ENCODE measurements around the gene CMSS1. TPM values are rescaled to one million over a fixed set of nuclear protein-coding genes. Genes with fewer than 3 reads are reported as not detected.

The CMSS1 gene
- total and polyA plus RNA-seq, 11 donors = 13.5 to 48.4 (median 34.8) TPM

- H3K9me3 ChIP-seq = no peaks in the 10 kb centered on the region
- ATAC-seq (no peak), DNase-seq (no peak)
- H3K36me3 ChIP-seq = no peaks in the 10 kb centered on the region
- intact Hi-C loops (cut with DNase I) = no loop called here
- H3K27me3 ChIP-seq = no peaks in the 10 kb centered on the region
- TF ChIP-seq, protein P1, sequence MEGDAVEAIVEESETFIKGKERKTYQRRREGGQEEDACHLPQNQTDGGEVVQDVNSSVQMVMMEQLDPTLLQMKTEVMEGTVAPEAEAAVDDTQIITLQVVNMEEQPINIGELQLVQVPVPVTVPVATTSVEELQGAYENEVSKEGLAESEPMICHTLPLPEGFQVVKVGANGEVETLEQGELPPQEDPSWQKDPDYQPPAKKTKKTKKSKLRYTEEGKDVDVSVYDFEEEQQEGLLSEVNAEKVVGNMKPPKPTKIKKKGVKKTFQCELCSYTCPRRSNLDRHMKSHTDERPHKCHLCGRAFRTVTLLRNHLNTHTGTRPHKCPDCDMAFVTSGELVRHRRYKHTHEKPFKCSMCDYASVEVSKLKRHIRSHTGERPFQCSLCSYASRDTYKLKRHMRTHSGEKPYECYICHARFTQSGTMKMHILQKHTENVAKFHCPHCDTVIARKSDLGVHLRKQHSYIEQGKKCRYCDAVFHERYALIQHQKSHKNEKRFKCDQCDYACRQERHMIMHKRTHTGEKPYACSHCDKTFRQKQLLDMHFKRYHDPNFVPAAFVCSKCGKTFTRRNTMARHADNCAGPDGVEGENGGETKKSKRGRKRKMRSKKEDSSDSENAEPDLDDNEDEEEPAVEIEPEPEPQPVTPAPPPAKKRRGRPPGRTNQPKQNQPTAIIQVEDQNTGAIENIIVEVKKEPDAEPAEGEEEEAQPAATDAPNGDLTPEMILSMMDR (IDR thresholded peaks at IDR 0.05) = no peak
- no peak for TF ChIP-seq POLR2A (IDR thresholded peaks at IDR 0.05)
- H3K4me3 ChIP-seq = no peak overlapping the region
- no peak overlapping the region for H3K27ac ChIP-seq
- H3K4me1 ChIP-seq = peaks cover 0 to 43% (median 18%) of the 10 kb centered on the region in 12 donors
- WGBS, 4 donors = 87 to 93% (median 90%) methylated on average over 3 of the region's 3 CpGs
Observed at GRCh38 chr3:99969136-99969535, 151.5 kb downstream of the CMSS1 start.

GRCh38 chr3:99970198-99970597 lies 152.5 kb downstream of the CMSS1 start:
- Histone ChIP-seq H3K27ac (no peak overlapping the region), H3K9me3 (no peaks in the 10 kb centered on the region), H3K27me3 (no peaks in the 10 kb centered on the region), H3K4me1 (peaks cover 0 to 42% (median 16%) of the 10 kb centered on the region in 12 donors), H3K4me3 (no peak overlapping the region), H3K36me3 (no peaks in the 10 kb centered on the region)
- DNase-seq (no peak), ATAC-seq (no peak)
- intact Hi-C loops (cut with DNase I) = no loop called here
- TF ChIP-seq, protein P1 (IDR thresholded peaks at IDR 0.05) = no peak
- TF ChIP-seq POLR2A (IDR thresholded peaks at IDR 0.05) = no peak
- 96 to 100% (median 100%) methylated on average over 1 of the region's 1 CpG for WGBS, 4 donors

DNA sequence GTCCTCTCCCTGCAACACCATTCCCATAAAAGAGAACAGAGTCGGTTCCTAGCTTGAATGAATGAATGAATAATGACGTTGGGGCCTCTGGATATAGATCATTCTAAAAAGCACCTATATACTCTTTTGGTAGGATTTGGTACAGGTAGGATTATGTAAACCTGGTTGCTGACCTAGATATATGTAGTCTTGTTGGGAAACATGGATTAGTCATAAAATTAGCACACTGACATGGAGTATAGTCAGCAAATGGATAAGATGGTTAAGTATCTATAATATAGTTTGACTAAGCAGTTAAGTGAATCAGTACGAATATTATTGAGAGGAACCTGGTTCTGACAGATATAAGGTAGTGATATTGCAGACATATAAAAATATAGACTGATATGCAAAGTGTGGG lies 154.1 kb downstream of the CMSS1 start:
- Histone ChIP-seq H3K27ac (no peak overlapping the region), H3K9me3 (no peaks in the 10 kb centered on the region), H3K4me3 (no peak overlapping the region), H3K27me3 (no peaks in the 10 kb centered on the region), H3K4me1 (peaks cover 0 to 27% (median 9%) of the 10 kb centered on the region in 12 donors), H3K36me3 (no peaks in the 10 kb centered on the region)
- no peak for TF ChIP-seq POLR2A (IDR thresholded peaks at IDR 0.05)
- TF ChIP-seq, protein P1 (IDR thresholded peaks at IDR 0.05) = no peak
- intact Hi-C loops (cut with DNase I) = no loop called here
- ATAC-seq (no peak), DNase-seq (no peak)
- 93 to 99% (median 96%) methylated on average over 3 of the region's 3 CpGs for WGBS, 4 donors

DNA sequence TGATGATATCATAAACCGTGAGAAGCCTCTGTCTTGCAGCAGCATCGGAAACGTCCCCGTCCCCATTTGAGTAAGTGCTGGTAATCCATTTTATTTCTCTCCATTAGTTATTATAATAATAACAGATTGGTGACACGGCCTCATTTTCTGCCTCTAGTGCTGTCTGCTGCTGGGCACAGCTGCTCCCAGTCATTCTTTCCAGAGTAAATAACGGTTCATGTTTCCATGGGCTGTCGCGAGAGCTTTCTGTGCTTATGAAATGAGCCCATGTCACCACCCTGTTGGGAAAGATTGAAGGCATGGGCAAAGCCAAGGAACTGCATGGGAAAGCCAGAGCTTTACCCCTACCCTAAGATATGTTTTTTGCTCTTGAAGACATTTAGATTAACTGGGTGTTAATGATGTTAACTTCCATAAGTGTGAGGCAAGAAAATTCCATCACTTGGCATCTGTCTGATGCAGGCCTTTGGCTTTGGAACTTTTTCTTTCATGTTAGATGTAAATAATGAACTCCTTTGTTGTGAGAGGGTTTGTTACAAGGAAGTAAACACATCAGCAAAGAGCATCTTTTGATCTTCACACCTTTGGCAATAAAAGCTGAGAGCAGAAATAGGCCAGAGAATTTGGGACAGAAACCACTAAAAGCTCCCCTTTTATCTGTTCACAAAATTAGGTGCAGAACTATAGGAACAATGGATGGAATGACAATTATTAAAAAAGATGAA lies 154.9 kb downstream of the CMSS1 start:
- Histone ChIP-seq H3K27ac (no peak overlapping the region), H3K27me3 (no peaks in the 10 kb centered on the region), H3K36me3 (no peaks in the 10 kb centered on the region), H3K4me3 (no peak overlapping the region), H3K4me1 (peaks cover 0 to 19% (median 2%) of the 10 kb centered on the region in 12 donors), H3K9me3 (no peaks in the 10 kb centered on the region)
- DNase-seq (no peak), ATAC-seq (peak in 3 of 4 donors; percentile 22 to 41 (median 34))
- WGBS, 4 donors = 80 to 89% (median 88%) methylated on average over 8 of the region's 8 CpGs
- intact Hi-C loops (cut with DNase I) = no loop called here
- TF ChIP-seq, protein P1 (IDR thresholded peaks at IDR 0.05) = no peak
- TF ChIP-seq POLR2A (IDR thresholded peaks at IDR 0.05) = no peak

Measured in heart left ventricle (tissue), 16 donors.